ENCODE measurements around the gene EIF4B.

EIF4B gene

GRCh38 chr12:53046655-53047220 lies 40.5 kb downstream of the EIF4B start:
- TF ChIP-seq, protein P1, sequence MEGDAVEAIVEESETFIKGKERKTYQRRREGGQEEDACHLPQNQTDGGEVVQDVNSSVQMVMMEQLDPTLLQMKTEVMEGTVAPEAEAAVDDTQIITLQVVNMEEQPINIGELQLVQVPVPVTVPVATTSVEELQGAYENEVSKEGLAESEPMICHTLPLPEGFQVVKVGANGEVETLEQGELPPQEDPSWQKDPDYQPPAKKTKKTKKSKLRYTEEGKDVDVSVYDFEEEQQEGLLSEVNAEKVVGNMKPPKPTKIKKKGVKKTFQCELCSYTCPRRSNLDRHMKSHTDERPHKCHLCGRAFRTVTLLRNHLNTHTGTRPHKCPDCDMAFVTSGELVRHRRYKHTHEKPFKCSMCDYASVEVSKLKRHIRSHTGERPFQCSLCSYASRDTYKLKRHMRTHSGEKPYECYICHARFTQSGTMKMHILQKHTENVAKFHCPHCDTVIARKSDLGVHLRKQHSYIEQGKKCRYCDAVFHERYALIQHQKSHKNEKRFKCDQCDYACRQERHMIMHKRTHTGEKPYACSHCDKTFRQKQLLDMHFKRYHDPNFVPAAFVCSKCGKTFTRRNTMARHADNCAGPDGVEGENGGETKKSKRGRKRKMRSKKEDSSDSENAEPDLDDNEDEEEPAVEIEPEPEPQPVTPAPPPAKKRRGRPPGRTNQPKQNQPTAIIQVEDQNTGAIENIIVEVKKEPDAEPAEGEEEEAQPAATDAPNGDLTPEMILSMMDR (IDR thresholded peaks at IDR 0.05; ENCODE audit: borderline replicate concordance, insufficient read depth, low read depth, low read length): no peak
- H3K4me3 ChIP-seq (ENCODE audit: low read depth, low read length): peak overlapping the region; percentile 60

DNA sequence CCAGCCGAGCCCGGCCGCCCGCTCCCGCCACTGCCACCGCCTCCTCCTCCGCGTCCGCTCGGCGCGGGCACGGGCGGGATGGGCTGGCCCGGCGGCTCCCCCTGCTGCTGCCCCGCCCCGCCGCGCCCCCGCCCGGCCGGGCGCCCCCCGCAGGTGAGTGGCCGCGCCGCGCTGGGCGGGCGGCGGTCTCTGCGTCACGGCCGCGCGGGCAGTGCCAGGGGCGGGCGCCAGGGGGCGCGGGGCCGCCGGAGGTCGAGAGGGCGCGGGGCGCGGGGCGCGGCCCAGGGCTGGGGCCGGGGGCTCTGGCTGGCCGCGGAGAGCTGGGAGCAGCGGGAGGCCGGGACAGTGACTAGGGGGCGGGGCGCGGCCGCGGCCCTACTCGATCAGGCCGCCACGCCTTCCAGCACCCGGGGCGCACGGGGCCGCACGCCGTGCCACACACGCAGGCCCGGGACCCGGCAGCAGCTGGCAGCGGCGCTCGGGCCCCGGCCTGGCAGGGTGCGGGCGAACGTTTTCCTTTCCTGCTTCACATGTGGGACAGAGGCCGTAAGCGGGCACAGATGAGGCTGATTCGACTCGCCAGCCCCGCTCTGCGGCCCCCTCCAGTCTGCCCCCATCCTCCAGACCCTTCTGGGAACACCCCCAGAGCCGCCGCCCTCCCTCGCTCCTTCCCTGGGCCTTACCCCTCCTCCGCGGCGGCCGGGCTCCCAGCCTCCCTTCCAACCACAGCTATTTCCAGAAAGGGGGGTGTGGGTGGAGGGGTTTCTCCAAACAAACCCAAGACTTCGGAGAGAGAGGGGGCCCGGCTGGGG lies 41.2 kb downstream of the EIF4B start:
- TF ChIP-seq, protein P1 (IDR thresholded peaks at IDR 0.05; ENCODE audit: borderline replicate concordance, insufficient read depth, low read depth, low read length): no peak
- H3K4me3 ChIP-seq (ENCODE audit: low read depth, low read length): peak overlapping the region; percentile 33

DNA sequence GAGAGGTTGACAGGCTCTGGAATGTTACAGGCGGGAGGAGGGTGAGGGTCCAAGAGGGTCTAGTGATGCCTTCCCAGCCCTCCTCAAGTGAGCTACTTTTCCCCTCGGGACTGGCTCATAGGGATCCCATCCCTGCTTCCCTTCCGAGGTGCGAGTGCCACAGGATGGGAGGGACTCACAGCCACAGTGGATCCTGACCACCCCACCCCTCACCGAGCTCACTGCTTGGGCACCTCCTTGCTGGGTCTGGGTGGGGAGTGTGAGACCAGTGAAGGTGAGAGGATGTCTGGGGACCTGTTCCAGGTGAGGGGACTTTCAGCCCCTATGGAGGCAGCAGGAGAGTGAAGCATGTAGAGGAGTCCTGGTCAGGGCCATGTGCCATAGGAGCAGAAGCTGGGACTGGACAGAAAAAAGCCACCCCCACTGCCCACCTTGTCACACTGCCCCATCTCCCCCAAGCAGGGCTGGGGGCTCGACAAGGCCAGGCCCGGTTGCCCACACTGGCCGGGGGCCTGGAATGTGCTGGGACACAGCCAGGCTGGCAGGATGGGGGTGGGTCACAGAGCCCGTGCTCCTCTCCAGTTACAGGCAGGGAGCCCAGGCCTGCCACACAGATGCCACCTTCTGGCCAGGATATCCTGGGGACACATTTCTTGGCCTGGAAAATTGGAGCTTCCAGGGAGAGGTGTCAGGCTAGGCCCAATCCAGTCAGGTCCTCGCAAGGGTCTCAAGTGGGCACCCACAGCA lies 42.0 kb downstream of the EIF4B start:
- no peak overlapping the region for H3K4me3 ChIP-seq (ENCODE audit: low read depth, low read length)
- TF ChIP-seq, protein P1 (IDR thresholded peaks at IDR 0.05; ENCODE audit: borderline replicate concordance, insufficient read depth, low read depth, low read length): no peak

- H3K4me3 ChIP-seq (ENCODE audit: low read depth, low read length): no peak overlapping the region
- TF ChIP-seq, protein P1 (IDR thresholded peaks at IDR 0.05; ENCODE audit: borderline replicate concordance, insufficient read depth, low read depth, low read length): no peak
Measured at GRCh38 chr12:53048780-53049401, 42.6 kb downstream of the EIF4B start.

DNA sequence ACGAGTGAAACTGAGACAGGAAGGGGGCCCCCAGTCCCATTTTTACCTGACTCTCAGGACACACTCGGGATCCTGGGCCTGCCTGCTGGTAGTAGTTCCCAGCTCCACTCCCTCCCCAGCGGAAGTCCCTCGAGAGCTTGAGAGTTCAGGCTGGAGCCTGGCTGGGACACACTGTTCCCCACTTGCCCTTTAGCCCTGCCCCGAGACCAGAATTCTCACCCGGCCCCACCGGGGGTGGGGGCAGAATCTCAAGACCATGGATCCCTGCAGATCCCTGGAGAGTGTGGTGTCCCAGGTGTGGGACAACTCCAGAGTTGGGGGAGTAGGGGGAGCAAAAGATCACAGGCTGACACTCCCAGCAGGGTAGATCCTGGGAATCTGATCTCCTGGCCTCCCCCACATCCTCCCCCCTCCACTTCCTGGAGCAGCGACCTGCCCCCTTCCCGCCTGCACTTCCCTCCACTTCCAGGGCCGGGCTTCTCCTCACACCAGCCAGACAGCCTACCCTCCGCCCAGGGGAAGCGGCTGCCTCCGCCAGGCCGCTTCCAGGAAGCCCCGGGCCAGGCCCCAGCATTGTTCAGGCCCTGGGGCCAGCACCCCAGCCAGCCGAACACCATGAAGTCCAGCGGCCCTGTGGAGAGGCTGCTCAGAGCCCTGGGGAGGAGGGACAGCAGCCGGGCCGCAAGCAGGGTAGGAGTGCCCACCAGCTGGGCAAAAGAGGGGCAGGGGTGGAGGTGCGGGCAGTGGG lies 43.5 kb downstream of the EIF4B start, which contains the start of gene TNS2:
Gene TNS2, plus strand, starts transcription at position 495 of the 748 bp plus-strand sequence. Its CDS starts 121 bp downstream, at position 616.
- H3K4me3 ChIP-seq (ENCODE audit: low read depth, low read length): no peak within 1 kb of the TSS
- TF ChIP-seq, protein P1 (IDR thresholded peaks at IDR 0.05; ENCODE audit: borderline replicate concordance, insufficient read depth, low read depth, low read length): no peak

GRCh38 chr12:53050426-53051057 lies 44.3 kb downstream of the EIF4B start:
- no peak overlapping the region for H3K4me3 ChIP-seq (ENCODE audit: low read depth, low read length)
- TF ChIP-seq, protein P1 (IDR thresholded peaks at IDR 0.05; ENCODE audit: borderline replicate concordance, insufficient read depth, low read depth, low read length): no peak

Measured in GM12875 (cell line).